Measurements from ENCODE around the gene SLC47A2.

GRCh38 chr17:19656336-19656735 lies 60.0 kb downstream of the SLC47A2 start:
- TF ChIP-seq EZH2 (IDR thresholded peaks at IDR 0.05; ENCODE audit: insufficient read depth, poor library complexity, severe bottlenecking) (no peak), EZH2phosphoT487 (IDR thresholded peaks at IDR 0.05; ENCODE audit: insufficient read depth, low read depth) (no peak)
